ENCODE results near the gene PARVG.
A peak's percentile ranks its signal among the peaks of the same experiment; 100 is the strongest.

The PARVG gene

DNA sequence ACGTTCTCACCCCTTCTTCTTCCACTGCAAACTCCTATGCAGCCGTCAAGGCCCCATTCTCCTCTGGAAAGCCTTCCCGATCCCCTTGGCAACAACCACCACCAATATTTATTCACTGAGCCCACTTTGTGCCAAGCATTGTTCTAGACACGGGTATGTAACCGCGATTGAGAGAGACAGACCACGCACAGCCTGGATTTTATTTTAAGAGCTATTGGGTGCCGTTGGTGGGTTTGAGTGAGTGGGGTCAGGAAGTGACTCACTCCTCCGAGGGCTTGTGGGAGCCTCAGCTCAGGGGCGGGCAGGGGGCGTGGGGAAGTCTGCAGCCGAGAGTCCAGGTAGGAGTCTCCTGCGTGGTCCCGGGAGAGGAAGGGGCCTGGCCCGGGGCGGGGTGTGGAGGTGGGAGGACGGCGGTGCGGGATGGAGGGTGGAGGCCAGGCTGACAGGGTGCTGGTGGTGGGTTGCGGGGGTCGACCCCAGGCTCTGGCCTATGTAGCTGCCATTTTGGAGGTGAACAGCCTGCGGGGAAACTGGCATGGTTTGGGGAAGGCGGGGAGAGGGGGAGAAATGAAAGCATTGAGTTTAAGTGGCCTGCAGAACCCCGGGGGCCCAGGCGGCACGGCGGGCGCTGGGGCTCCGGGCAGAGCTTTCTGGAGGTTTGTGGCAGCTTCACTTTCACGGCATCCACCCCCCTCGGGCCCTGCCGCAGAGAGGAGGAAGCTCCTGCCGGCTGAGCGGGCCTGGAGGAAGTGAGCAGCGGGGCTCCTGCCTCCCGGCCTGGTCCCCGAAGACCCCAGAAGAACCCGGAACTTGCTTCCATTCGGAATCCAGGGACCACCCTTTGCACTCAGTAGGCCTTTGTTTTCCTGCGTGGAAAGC lies 547 bp downstream of the PARVG start:
- DNase-seq, result peak; percentile 68

DNA sequence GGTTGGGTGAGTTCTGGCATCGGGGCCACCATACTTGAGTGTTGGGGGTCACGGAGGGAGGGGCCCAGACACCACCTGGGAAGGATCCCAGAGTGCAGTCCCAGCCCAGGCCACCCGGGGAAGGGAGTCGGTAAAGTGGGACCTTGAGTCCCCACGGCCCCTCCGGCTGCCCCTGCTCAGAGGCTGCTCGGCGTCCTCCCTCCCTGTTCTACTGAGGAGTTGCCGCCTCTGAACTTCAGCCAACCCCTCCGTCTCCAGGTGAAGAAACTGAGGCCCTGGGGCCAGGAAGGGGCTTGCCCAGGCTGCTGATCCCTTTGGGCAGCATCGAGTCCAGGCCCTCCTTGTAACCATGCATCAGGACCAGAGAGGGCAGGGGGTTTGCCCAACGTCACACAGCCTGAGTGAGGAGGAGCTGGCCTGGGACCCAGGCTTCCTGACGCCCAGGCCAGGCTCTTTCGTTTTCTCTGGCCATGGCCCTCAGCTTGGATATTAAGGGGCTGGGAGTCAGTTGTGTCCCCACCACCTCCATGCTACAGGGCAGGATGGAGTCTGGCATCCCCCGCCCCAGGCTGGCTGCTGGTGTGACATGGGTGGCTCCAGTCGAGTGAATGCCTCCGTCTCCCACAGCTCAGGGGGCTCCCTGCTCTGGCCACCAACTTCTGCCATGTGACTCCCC lies 1.3 kb downstream of the PARVG start:
- DNase-seq, result no peak

- DNase-seq, result peak; percentile 85
Observed at GRCh38 chr22:44182588-44183286, 2.0 kb downstream of the PARVG start.

- DNase-seq, result no peak
Observed at GRCh38 chr22:44183287-44183588, 2.5 kb downstream of the PARVG start.

DNA sequence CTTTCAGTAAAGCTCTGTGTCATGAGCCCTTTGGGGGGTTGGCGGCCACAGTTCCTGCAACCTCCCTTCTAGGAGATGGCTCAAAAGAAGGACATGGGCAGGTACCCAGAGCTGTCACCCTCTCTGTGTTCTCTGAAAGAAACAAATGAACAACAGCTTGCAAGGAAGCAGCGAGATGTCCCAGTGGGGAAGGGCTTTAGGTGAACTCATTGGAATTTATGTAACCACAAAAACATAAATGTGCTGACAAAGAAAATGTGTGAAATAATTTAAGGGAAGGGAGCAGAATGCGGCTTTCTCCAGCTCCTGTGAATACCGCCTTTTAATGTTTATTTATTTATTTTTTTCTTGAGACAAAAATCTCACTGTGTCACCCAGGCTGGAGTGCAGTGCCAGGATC lies 3.3 kb downstream of the PARVG start:
- no peak for DNase-seq

GRCh38 chr22:44185237-44186120 lies 4.8 kb downstream of the PARVG start:
- DNase-seq, result no peak

DNA sequence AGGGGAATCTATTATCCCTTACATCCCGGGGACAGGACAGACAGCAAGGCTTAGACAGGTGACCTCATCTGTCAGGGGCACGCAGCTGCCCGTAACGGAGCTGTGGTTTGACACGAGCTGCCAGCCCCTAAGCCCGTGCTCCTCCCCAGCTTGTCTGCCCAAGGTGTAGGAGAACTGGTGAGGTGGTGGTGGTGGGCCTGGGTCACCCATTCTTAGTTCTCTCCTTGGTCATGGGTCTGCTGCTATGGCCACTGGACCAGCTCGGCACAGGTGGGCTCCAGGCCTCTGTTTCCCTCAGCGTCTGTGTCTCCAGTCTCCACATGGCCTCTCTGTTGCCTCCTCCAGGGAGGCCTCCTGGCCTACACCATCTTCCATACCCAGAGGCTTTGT lies 5.4 kb downstream of the PARVG start:
- no peak for DNase-seq

- no peak for DNase-seq
Observed at GRCh38 chr22:44186737-44187136, 6.0 kb downstream of the PARVG start.

DNA sequence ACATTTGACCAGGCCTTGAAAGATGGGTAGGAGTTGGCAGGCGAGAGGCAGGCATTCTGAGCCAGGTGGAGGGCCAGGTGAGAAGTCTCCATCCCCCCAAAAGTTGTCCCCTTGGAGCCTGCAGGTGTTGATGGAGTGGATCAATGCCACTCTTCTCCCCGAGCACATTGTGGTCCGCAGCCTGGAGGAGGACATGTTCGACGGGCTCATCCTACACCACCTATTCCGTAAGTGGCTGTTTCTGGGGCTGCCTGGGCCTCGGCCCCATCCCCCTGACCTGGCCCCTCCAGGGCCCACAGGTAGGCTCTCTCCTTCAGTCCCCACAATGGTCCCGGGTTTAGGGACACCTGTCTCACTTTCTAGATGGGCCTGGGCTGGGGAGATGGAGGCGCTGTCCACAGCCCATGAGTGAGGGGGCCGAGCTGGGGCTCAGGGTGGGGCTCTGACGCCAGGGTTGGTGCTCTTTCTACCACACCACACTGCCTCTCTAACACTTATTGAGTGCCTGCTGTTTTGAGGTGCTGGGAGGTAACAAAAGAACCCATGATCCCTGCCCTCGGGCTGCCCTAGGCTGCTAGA lies 7.0 kb downstream of the PARVG start:
- DNase-seq, result no peak

GRCh38 chr22:44188316-44188715 lies 7.6 kb downstream of the PARVG start:
- DNase-seq, result no peak

DNA sequence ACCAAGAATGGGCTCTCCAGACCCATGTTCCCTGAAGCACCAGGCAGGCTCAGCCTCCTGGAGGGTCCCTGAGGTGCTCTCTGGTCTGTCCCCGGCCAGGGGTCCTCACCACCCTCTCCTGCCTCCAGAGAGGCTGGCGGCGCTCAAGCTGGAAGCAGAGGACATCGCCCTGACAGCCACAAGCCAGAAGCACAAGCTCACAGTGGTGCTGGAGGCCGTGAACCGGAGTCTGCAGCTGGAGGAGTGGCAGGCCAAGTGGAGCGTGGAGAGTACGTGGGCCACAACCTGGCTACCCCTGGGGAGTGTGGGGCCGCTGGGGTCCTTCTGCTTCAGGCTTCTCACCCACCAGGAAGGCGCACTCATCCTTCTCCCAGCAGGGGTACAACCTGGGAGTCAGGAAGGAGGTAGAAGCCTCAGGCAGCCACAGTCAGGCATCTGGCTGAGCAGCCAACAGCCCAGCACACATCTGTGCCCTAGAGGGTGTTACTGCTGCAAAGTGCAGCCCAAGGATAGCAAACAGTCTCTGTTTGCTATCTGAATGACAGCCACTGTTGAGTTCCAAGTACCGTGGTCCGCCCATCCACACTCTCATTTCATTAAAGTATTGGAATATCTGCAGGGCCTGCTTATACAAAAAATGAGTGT lies 8.4 kb downstream of the PARVG start:
- no peak for DNase-seq

GRCh38 chr22:44190381-44190976 lies 9.8 kb downstream of the PARVG start:
- no peak for DNase-seq

DNA sequence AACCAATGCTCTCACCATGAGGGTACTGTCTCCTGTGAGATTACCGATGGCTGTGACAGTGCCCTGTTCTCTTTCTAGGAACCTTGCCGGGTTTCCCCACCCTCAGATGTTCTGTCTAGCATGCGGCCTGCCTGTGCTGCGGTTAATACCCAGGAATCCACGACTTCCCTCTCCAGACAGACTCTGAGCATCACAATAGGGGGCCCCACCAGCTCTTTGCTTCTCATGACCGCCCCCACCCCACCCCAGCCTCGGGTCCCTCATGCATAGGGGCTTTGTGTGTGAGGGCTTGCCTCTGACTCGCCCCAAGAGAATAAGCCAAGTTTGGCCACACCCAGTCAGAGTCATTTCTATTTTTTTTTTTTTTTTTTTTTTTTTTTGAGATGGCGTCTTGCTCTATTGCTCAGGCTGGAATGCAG lies 10.3 kb downstream of the PARVG start:
- no peak for DNase-seq

DNA sequence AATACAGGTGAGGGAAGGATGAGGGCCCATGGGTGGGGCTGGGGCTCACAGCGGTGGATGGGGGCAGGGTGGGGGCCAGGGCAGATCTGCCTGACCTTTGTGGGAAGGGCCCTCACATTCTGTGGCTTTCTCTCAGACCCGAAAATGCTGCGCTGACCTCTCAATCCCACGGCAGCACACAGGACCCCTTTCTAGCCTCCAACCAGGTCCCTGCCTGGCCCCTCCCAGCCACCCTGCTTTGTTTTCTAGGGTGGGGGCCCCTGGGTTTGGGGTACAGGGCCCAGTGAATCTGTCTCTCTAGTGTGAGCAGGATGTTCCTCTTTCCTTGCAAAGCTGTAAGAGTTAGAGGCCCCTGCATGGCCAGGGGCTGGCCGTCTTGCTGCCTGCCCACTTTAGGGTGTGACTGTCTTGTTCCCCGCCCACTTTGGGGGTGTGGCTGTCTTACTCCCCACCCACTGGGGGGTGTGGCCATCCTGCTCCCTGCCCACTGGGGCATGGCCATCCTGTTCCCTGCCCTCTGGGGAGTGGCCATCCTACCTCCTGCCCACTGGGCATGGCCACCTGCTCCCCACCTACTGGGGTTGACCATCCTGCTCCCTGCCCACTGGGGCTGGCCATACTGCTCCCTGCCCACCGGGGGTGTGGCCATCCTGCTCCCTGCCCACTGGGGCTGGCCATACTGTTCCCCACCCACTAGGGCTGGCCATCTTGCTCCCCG lies 11.5 kb downstream of the PARVG start:
- peak; percentile 72 for DNase-seq

- no peak for DNase-seq
Observed at GRCh38 chr22:44192816-44193534, 12.2 kb downstream of the PARVG start.

DNA sequence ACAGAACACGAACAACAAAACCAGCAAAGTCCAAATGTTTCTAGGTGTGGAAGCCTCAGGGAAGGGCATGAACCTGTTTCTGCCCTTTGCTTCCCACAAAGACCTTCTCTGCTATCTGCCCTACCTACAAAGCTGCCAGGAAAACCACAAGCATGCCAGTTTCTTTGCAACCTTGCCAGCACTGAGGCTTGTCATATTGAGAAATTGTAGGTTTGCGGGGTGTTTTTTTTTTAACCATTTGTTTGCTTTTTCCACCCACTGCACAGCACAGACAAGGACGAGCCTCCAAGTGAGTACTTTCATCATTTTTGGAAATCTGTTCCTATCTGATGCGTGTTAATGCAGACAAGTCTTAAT lies 12.8 kb downstream of the PARVG start:
- DNase-seq, result no peak

DNA sequence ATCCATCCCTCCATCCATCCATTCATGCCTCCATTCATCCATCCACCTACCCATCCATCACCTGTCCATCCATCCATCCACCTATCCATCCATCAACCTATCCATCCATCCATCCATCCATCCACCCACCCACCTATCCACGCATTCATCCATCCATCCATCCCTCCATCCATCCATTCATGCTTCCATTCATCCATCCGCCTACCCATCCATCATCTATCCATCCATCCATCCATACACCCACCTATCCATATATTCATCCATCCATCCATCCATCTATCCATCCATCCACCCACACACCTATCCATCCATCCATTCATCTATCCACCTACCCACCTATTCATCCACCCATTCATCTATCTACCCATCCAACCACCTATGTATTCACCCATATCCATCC lies 13.8 kb downstream of the PARVG start:
- no peak for DNase-seq

GRCh38 chr22:44195189-44195871 lies 14.6 kb downstream of the PARVG start:
- no peak for DNase-seq

DNA sequence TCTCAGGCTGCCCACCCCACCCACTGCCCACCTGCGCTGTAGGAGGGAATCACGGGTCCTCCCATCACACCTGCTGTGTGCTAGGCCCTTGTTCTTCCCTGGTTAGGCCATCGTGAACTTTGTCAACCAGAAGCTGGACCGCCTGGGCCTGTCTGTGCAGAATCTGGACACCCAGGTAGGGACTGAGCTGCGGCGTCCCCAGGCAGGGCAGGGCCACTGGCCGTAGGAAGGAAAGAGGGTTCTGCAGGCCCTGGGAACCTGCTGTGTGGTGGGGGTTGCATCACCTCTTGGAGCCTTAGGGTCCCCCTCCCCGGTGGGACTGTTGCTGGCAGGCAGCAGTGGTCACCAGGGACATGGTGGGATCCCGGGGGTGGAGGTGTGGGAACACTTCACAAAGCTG lies 15.5 kb downstream of the PARVG start:
- no peak for DNase-seq

DNA sequence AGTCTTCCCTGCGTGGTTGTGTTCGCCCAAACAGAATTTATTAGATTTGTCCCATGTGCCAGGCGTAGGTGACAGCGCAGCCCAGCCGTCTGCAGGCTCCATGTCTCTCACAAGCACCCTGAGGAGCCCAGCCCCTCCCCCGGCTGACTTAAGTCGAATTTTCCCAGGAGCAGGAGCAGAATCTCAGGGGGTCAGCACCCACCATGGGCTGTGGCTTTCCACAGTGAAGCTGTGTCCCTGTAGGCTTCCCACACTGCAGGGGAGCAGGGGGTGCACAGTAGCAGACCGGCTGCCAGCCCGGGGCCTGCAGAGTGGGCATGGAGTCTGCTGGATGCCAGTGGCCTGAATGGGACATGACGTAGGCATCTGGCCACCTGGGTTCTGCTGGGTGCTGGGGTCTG lies 16.0 kb downstream of the PARVG start:
- no peak for DNase-seq

Measured in inflammatory macrophage treated with lipopolysaccharide for 4 hours (primary cell).